ENCODE measurements around the gene PPEF1. TPM values are rescaled to one million over a fixed set of nuclear protein-coding genes. Genes with fewer than 3 reads are reported as not detected.
"Not testable (repeated sequence)": the region's sequence is repeated elsewhere in the genome, so short reads cannot be mapped to it uniquely, and the experiment has no call there.

The PPEF1 gene
- total RNA-seq, 1 donor from 2014 or later = 0.48 TPM

- DNase-seq (ENCODE audit: low spot score) = peak; percentile 4
Measured at GRCh38 chrX:18797141-18797540, 89.7 kb downstream of the PPEF1 start.

GRCh38 chrX:18799911-18800310, 92.5 kb downstream of the PPEF1 start:
- DNase-seq (ENCODE audit: low spot score) = no peak

GRCh38 chrX:18809641-18810040, 102.2 kb downstream of the PPEF1 start:
- DNase-seq (ENCODE audit: low spot score) = no peak

GRCh38 chrX:18810416-18810815, 103.0 kb downstream of the PPEF1 start:
- DNase-seq (ENCODE audit: low spot score) = no peak

GRCh38 chrX:18825375-18825774, 117.9 kb downstream of the PPEF1 start:
- DNase-seq (ENCODE audit: low spot score) = no peak

- DNase-seq (ENCODE audit: low spot score) = no peak
Measured at GRCh38 chrX:18828832-18829404, 121.5 kb downstream of the PPEF1 start.

GRCh38 chrX:18833071-18833731, 125.8 kb downstream of the PPEF1 start:
- no peak for DNase-seq (ENCODE audit: low spot score)

GRCh38 chrX:18847901-18848300, 140.5 kb downstream of the PPEF1 start:
- DNase-seq (ENCODE audit: low spot score) = not testable (repeated sequence)

- no peak for DNase-seq (ENCODE audit: low spot score)
Measured at GRCh38 chrX:18855919-18856644, 148.6 kb downstream of the PPEF1 start.

GRCh38 chrX:18856645-18856997, 149.2 kb downstream of the PPEF1 start:
- no peak for DNase-seq (ENCODE audit: low spot score)

GRCh38 chrX:18861511-18861910, 154.1 kb downstream of the PPEF1 start:
- DNase-seq (ENCODE audit: low spot score) = no peak

GRCh38 chrX:18864390-18864920, 157.0 kb downstream of the PPEF1 start:
- no peak for DNase-seq (ENCODE audit: low spot score)

- no peak for DNase-seq (ENCODE audit: low spot score)
Measured at GRCh38 chrX:18871161-18871890, 163.9 kb downstream of the PPEF1 start.

GRCh38 chrX:18871970-18872369, 164.5 kb downstream of the PPEF1 start:
- DNase-seq (ENCODE audit: low spot score) = no peak

GRCh38 chrX:18872621-18873020, 165.2 kb downstream of the PPEF1 start:
- no peak for DNase-seq (ENCODE audit: low spot score)

- DNase-seq (ENCODE audit: low spot score) = peak; percentile 52
Measured at GRCh38 chrX:18873189-18873791, 165.8 kb downstream of the PPEF1 start.

- no peak for DNase-seq (ENCODE audit: low spot score)
Measured at GRCh38 chrX:18873836-18874235, 166.4 kb downstream of the PPEF1 start.

GRCh38 chrX:18874560-18875255, 167.3 kb downstream of the PPEF1 start:
- DNase-seq (ENCODE audit: low spot score) = no peak

GRCh38 chrX:18875256-18875878, 167.9 kb downstream of the PPEF1 start:
- no peak for DNase-seq (ENCODE audit: low spot score)

- DNase-seq (ENCODE audit: low spot score) = peak; percentile 61
Measured at GRCh38 chrX:18877469-18877868, 170.0 kb downstream of the PPEF1 start.

Measured in umbilical cord (tissue), 2 donors.